ENCODE results near the gene CNTN4.

CNTN4 gene

DNA sequence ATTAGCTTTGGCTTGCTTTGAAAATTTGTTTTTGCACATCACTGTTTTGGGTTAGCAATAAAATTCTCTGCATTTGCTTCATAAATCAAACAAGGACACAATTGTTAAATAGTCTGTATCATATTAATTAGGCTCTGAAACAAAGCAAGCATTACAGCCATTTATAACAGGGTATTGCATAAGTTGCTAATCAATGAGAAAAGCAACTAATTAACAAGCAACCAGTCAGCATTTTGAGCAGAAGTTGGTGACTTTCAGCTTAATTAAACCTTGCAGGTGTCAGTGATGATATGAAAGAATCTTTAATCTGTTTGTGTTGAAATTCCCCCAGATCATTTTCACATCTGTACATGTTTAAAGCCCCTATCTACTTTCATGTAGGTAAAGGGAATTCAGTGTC lies 516.4 kb downstream of the CNTN4 start:
- no peak for DNase-seq

DNA sequence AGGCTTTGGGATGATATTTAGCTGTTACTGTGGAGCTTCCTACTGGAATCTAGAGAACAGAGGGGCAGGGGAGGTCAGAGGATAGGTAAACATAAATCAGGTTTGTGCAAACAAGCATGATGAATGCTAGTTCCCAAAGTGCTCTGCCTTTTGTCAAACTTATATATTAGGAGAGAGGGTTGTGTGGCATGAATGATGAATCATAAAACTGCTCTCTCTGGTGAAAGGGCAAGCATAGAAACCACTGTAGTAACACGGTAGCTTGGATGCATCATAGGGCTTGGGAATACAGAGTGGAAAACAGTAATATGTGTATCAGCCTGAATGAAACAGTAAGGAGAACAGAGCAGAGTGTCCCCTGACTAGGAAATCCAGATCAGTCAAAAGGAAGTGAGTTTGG lies 524.8 kb downstream of the CNTN4 start:
- DNase-seq, result no peak

DNA sequence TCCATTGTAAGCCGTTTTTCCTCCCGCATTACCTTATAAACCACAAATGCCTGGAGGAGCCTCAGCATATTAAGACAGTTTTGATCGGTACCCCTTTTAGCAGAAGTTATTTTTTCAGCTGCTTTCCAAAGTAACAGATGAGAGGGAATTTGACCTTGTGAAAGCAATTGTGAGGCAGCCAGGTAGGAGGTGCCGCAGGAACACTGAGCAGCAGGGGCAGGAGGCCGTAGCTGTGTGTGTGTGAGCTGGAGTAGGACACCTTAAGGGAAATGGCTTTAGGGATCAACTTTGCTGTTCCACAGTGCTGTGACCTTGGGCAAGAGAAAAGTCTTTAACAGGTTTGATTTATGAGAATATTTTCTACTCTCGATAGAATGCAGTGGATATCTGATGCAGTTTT lies 529.5 kb downstream of the CNTN4 start:
- DNase-seq, result no peak

DNA sequence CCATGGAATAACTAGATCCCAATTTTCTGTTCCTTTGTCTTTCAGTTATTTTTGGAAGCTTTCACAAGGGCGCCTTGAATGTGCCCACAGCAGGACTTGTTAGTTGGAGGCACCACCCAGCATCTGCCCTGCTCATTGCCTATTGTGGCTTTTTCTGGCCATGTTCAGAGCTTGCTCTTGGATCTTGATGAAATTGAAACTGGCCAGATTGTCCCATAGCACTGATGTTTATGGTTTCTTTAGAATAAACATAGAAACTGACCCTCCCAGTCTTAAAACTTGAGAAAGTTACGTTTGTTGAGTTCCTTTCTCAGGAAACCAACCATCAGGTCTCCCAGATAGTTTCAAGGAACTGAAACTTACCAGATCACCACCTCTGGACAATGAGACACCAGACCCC lies 536.8 kb downstream of the CNTN4 start:
- DNase-seq, result no peak

DNA sequence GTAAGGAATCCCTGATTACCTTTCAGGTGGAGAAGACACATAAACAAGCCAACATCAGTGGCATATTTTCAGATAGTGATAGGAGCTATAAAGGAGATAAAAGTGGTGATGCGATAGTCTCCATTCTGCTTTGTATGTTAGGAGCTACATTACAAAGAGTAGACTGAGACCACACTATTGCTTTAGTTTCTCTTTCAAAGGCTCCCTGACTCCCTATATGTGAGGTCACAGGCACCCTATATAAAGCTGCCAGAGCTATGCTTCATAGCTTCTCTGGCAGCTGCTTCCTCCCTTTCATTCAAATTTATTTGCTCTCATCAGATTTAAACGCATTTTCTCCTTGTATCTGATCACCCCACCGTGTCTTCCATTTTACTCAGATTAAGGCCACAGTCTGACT lies 544.9 kb downstream of the CNTN4 start:
- DNase-seq, result no peak

DNA sequence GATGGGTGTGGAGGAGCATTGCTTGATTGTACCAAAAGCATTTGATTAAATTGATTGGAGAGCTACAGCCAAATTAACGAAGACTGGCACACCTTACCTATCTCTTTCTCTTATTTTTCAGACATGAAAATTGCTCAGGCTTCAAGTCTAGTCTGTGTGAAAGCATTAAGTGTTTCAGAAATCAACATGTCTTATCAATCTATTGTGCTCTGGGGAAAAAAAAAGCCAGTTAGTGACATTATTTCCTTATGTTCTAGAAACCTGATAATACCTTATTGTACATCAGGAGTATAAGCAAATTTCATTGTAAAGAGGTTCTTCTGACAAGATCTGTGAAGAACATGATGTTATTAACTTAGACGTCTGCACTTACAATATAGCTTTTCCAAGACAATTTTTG lies 546.3 kb downstream of the CNTN4 start:
- no peak for DNase-seq

DNA sequence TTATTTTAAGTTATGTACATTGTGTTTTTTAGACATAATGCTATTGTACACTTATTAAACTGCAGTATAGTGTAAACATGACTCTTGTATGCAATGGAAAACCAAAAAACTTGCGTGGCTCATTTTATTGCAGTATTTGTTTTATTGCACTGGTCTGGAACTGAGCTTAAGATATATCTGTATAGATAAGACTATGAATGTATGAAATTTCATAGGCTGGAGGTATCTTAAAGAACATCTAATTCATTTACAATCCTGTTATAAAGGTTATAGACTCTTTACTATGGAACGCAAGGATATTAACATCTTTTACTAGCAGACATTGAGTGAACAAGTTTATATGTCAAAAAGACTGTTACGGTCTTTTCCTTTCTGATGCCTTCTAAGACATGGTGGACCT lies 552.1 kb downstream of the CNTN4 start:
- no peak for DNase-seq

DNA sequence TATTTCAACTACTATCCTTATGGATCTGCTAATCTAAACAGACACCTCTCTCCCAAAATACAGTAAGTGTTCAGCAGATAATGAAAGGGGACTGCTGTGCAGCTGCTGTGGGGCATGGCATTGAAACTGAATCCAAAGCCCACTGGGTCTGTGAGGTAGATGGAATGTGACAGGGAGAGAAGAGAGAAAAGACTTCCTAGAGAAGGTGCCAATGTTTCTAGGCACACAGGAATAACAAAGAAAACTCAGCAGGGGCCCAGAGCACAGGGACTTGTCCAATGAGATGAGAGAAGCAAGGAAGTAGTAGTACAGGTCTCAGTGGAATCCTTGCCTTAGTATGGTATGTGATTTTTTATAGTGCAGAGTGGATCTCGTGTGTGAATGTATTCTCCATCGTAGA lies 553.7 kb downstream of the CNTN4 start:
- no peak for DNase-seq

DNA sequence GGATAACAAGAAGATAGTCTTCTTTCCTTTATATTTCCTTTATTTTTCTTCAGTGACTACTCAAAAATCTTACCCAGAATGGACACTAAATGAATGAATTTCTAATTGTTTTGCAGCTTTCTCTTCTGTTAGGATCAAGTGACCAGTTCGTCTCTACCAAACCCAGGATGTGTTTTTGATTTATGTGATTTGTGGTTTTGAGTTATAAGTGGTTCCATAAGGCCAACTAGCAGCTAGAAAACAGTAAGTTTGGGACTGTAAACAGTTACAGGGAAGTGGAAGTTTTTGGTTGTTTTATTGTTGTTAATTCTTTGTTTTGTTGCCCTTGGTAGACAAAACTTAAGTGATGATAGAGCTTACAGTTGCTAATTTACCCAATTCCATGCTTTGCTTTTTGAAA lies 555.0 kb downstream of the CNTN4 start:
- DNase-seq, result no peak

DNA sequence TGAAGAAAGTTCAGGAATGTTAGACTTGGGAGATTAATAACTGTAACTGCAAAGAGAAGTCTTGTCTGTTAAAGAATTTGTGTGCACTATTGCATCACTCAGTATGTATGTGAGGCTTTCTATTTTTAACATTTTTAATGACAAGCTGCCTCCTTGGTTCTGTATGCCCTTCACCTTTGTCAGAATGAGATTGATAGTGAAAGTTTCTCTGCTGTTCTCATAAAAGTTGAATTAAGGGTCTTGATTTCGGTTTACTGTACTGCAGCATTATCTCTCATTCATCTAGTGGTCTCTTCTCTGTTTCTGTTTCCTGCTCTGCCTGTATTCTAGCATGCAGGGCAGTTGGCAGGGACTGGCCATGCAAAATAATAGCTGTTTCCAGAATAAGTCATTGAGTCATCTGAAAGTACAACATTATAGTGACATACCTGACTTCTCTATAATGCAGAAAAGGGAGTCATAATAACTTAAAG lies 556.6 kb downstream of the CNTN4 start:
- DNase-seq, result no peak

DNA sequence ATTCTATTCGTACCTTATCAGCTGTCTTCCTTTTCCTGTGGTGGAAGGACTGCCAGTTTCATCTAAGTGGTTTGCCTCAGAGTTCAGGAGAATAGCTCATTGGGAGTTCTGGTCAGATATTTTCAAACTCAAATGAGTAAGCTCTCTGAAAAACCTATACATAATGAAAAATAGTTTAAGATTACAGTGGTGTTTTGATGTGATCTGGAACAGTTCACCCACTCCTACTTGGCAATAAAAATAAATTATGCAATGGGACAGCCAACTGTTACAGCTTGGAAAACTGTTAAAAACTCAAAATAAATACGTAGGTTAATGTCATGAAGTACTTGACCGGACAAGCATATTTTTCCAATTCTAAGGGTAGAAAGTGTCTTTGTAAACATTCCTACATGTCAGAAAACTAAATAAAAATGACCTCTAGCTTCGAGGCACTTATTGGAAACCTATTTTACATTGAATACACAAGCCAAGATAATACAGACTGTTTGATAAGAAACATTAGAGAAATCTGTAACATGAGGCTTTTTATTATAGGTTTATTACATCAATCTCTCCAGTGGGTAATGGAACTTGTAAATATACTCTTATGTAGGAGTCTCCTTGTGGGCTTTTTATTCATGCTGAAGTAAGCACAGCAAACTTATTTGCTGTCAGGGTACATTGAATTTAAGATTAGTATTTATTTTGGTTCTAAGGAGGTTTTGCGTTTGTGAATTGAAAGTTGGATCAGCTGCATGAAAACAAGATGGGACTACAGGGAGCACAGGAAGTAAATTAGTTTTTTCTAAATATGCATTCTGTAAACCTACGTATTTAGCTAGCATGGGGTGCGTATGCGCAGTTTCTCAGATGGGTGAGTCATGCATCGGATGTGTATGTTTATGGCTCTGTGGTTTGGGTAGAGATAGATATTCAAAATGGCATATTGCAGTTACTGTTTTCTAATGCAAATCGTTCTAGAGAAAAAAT lies 558.4 kb downstream of the CNTN4 start:
- DNase-seq, result no peak

DNA sequence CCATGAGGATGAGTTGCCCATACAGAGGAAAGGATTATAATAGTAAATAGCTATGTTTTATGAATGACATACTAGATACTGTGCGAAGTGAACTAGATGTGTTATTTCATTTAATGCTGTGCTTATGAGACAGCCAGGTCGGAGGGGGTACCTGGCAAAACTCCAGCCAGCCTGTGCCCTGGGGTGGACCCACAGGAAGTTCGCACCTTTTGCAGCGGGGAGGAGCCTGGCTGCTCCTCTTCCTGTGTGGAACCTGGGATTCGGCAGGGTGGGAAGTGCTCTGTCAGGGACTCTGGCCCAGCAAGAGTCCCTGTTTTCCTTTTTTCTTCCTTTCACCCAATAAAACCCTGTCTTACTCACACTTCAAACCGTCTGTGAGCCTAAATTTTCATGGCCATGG lies 559.3 kb downstream of the CNTN4 start:
- DNase-seq, result no peak

DNA sequence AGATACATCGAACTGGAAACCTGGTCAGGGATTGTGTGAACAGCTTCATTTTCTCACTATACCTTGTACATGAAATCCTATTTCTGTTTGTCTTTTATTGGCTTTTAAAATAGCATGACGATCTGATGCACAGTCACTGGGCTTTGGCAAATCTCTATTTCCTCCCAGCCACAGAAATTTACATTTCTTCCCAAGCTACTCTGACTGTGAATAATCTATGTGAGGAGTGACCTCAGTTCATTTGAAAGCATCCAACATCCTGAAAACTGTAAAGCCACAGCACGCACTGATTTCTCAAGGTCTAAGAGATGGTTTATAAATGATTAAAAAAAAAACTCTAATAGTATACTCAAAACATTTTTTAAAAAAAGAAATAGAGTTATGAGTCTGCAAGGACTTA lies 561.2 kb downstream of the CNTN4 start:
- DNase-seq, result no peak

DNA sequence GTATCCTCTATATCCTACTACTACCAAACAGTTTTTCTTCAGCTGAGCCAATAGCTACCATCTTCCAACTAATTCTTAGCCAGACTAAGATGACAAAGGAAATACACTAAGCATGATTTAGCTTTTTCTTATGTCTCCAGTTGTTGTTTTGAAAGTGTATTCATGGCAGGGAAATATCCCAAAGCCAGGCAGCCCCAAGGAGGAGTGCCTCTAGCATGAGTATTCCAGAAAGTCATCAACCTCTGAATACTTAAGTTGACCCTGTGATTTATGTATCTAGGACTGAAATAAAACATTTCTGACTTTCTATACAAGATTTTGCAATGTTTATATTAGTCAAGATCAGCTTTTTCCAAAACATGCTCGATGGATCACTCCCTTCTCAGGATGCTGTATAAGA lies 562.4 kb downstream of the CNTN4 start:
- no peak for DNase-seq

DNA sequence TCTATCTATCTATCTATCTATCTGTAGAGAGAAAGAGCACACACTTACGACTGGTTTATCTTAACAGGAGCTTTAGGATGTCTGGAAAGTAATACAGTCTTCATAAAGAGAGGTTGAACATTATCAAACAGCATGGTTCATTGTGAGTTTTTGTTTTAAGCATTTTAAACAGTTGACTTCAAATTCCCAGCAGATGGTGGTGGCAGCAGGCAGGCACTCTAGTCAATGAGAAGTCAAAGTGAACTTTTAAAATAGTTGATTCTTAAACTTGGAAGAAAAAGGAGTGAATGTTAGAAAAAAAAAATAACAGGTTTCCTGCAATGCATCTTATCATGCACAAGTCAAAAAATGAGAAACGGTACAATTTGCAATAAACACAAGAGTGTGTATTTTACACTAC lies 578.8 kb downstream of the CNTN4 start:
- DNase-seq, result no peak

DNA sequence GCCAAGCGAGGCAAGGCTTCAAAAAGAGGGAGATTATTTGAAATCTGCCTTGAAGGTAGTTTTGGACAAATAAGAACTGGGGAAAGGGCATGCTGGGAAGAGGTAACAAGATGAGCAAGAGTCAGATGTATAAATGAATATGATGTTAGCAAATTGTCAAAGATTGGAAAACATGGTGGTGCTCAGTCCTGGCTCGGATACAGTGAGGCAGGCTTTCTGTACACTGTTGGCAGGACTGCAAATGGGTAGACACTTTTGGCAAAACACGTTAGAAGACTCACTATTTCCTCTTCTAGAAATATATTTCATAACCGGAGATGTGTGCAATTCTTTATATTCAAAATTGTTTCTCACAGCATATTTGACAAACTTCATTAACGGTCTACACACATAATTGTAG lies 581.6 kb downstream of the CNTN4 start:
- no peak for DNase-seq

DNA sequence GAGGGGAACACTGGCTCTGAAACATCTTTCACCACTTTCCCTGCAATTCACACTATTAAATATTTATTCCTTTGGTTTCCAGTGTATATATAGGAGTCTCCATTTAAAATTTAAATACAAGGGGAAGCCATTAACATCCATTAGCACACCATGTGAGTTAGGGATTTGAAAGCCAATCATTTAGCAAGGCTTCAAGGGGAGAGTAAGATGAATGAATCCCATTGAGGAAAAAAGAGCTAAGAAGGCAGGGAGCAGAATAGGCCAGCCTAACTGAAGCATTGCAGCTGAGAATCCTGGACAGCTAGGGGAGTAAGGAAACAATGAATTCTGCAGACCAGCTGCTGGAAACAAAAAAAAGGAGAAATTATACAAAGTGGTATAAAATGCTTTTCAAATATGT lies 585.4 kb downstream of the CNTN4 start:
- no peak for DNase-seq

DNA sequence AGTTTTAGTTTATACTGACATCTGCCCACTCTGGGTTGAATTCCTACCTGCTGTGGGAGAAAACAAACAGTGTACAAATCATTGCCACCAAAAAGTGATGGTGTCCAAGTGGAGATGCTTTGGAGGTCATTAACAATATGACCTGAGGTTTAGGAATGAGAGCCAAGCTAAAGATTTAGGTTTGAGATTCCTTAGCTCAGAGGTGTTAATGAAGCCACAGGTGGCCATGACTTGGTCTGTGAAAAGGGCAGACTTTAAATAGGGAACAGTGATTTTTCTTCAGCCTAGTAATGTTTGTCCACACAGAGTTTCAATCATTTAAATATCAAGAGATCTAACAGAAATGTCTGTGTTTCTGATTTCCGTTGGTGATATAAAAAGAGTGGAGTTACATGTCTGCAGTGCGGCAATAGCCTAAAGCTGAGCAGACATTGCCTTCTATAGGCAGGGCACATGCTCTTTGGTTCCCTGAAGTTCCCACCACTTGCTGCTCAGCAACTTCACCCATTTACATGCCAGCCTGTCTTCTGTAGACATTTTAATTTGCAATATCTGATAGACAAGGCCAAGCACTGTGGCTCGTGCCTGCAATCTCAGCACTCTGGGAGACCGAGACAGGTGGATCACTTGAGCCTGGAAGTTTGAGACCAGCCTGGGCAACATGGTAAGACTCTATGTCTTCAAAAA lies 588.3 kb downstream of the CNTN4 start:
- DNase-seq, result no peak

DNA sequence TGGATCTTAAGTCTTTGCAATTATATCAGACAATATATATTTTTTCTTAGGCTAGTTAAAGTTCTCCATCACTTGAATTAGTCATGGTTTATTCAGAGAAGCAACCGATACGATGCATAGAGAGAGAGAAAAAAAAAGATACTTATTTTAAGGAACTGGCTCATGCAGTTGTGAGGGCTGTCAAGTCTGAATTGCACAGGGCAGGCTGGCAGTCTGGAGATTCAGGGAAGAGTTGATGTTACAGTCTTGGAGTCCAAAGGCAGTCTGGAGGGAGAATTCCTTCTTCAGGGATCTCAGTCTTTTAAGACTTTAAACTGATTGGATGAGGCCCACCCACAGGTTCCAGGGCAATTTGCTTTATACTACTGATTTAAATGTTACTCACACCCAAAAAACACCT lies 598.9 kb downstream of the CNTN4 start:
- no peak for DNase-seq

DNA sequence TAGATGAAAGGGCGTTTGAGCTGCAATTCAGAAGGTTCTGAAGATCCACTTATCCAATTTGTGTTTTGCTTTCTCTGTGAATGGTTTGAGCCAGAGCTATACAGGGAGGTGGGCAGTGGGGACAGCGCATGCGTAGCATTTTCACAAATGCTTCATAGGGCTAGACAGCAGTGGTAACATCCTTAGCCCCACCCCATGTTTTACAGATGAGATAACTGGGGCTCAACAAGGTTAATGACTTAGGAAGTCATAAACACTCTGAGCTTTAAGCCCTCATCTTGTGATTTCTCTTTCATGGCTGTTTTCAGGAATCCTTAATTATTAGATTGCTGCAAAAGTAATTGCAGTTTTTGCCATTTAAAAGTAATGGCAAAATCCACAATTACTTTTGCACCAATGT lies 602.8 kb downstream of the CNTN4 start:
- no peak for DNase-seq

DNA sequence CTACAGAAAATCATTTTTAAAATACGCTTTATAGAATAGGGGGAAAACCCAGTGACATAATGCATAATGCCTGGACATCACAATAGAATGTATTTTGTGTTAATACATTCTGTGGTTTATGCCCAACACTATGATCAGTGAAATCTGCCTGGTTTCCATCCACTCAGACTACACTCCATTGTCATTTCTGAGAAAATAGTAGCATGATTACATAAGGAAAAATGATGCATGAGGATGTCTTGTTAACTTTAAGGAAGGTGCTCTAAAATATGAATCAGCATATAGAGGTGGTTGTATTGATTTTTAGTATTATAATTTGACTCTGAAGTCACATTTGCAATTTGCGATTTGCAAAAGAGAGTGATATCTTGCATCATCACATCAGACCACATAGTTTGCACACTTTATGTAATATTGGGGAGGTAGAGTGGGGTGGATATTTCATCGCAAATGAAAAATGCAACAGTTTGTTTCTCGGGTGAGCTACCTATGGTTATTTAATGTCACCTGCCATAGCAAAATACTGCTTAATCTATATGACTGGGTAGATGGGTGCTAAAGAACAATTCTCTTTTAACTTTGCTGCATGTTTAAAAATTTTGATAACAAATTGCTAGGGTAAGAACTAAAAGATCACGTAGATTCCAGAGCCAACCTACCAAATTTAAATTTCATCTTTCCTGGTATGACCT lies 607.6 kb downstream of the CNTN4 start:
- DNase-seq, result no peak

DNA sequence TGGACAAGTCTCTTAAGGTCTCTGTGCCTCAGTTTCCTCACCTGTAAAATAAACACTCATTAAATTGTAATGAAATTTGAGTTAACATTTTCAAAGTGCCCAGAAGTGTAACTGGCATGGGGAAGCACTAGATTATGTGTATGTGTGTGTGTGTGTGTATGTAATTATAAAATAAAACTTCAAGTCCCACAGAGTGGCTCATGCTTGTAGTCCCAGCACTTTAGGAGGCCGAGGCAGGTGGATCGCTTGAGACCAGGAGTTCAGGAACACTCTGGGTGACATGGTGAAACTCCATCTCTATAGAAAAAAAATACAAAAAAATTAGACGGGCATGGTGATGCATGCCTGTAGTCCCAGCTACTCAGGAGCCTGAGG lies 608.2 kb downstream of the CNTN4 start:
- DNase-seq, result no peak

DNA sequence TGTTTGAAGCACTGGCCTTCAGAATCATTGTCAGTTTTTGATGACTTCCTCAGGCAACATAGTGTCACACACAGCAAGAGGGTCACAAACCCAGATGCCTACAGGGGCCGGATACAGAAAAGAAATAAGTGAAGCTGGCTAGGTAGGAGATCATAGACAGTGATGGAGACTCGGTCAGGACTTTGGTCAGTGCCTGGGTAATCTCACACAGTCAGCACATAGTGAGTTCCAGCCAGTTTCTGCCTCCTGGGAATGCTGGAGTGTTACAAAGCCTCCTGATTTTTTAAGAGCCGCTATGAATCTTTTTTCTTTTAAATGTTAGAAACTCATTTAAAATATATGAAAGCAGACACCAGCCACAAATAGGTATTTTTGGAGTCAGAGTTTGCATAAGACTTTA lies 612.4 kb downstream of the CNTN4 start:
- no peak for DNase-seq

DNA sequence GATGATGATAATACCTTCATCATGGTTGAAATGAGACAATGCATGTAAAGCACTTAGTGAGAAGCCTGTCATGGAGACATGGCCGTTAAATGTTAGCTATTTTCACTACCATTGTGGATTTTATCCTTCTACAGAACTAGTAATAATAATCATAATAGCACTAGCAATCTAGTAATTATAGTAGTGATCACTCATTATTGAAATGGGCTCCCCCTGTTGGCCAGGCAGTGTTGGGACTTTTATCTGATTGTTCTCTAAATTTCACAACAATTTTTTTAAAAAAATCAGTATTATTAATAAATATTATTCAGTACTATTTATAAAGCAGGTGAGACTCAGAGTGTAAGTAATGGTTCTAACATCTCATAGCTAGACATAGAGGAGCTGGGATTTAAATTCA lies 615.3 kb downstream of the CNTN4 start:
- no peak for DNase-seq

Measured in activated CD4-positive, alpha-beta T cell treated with anti-CD3 and anti-CD28 coated beads for 1 hour (primary cell).